ENCODE results near the gene POLA1. TPM values are rescaled to one million over a fixed set of nuclear protein-coding genes. Genes with fewer than 3 reads are reported as not detected.

POLA1 gene
- total RNA-seq, result 10 to 100 TPM in 1 of 4 donors, 1 to 10 TPM in 3; 8.5 to 18.9 (median 8.8) TPM

GRCh38 chrX:24693453-24694202 is at the start of gene POLA1:
POLA1 (plus strand) TSS chrX:24693918; CDS start chrX:24693962, 44 bp downstream.
- DNase-seq, result peak; percentile 91 to 93
- Histone ChIP-seq H3K36me3 (no peaks in the 10 kb centered on the region), H3K4me3 (replicated peaks in 1 of 3) (peak within 1 kb of the TSS in 2 of 3 donors; percentile 27 to 58), H3K27ac (peak within 1 kb of the TSS in 2 of 3 donors; percentile 46 to 49), H3K9me3 (no peaks in the 10 kb centered on the region), H3K27me3 (no peaks in the 10 kb centered on the region), H3K4me1 (peaks cover 0 to 3% of the 10 kb centered on the region in 2 donors)
- TF ChIP-seq POLR2A (IDR thresholded peaks at IDR 0.05) (no peak), CTCF (IDR thresholded peaks at IDR 0.05) (peak in 1 of 6 experiments; percentile 25)
- WGBS, 2 donors, result 0 to 2% methylated on average over 10 to 19 of the region's 70 CpGs
- intact Hi-C loops (cut with DNase I), result loop anchor here (10.0 kb wide), 1 partner anchor 299 kb away; no protein-coding TSS in a partner anchor

- no peaks in the 10 kb centered on the region for H3K27me3 ChIP-seq
- intact Hi-C loops (cut with DNase I), result no loop called here
- TF ChIP-seq POLR2A (IDR thresholded peaks at IDR 0.05) (no peak), CTCF (IDR thresholded peaks at IDR 0.05) (no peak)
- no peak for DNase-seq
- no peak overlapping the region for H3K27ac ChIP-seq
- WGBS, 2 donors, result 26 to 32% methylated on average over 10 of the region's 10 CpGs
- H3K36me3 ChIP-seq, result no peaks in the 10 kb centered on the region
- no peak overlapping the region for H3K4me3 ChIP-seq (replicated peaks in 1 of 3)
- no peaks in the 10 kb centered on the region for H3K4me1 ChIP-seq
- no peaks in the 10 kb centered on the region for H3K9me3 ChIP-seq
Observed at GRCh38 chrX:24646006-24646405, 47.7 kb upstream of the POLA1 start.

GRCh38 chrX:24646745-24647182 is 47.0 kb upstream of the POLA1 start:
- H3K27me3 ChIP-seq, result no peaks in the 10 kb centered on the region
- no peaks in the 10 kb centered on the region for H3K9me3 ChIP-seq
- TF ChIP-seq POLR2A (IDR thresholded peaks at IDR 0.05), result no peak
- TF ChIP-seq CTCF (IDR thresholded peaks at IDR 0.05), result no peak
- H3K4me1 ChIP-seq, result no peaks in the 10 kb centered on the region
- DNase-seq, result no peak
- intact Hi-C loops (cut with DNase I), result no loop called here
- no peak overlapping the region for H3K4me3 ChIP-seq (replicated peaks in 1 of 3)
- no peak overlapping the region for H3K27ac ChIP-seq
- H3K36me3 ChIP-seq, result no peaks in the 10 kb centered on the region
- WGBS, 2 donors, result 5 to 8% methylated on average over 13 of the region's 13 CpGs

- Histone ChIP-seq H3K36me3 (no peaks in the 10 kb centered on the region), H3K9me3 (no peaks in the 10 kb centered on the region), H3K27me3 (no peaks in the 10 kb centered on the region), H3K4me1 (no peaks in the 10 kb centered on the region), H3K27ac (no peak within 1 kb of the TSS), H3K4me3 (replicated peaks in 1 of 3) (no peak within 1 kb of the TSS)
- TF ChIP-seq CTCF (IDR thresholded peaks at IDR 0.05) (no peak), POLR2A (IDR thresholded peaks at IDR 0.05) (no peak)
- WGBS, 2 donors, result 12 to 15% methylated on average over 14 to 20 of the region's 24 CpGs
- DNase-seq, result peak; percentile 8 to 17
- intact Hi-C loops (cut with DNase I), result no loop called here
Observed at GRCh38 chrX:24647257-24648058, 46.3 kb upstream of the POLA1 start, which contains the start of gene PCYT1B. PCYT1B (minus strand) TSS chrX:24647347; CDS start chrX:24647105, 242 bp downstream.

Data from thyroid gland (tissue), 4 donors.